GM20431 (cell line): Measurements from ENCODE around the gene GTPBP4.
"Not testable (repeated sequence)": the region's sequence is repeated elsewhere in the genome, so short reads cannot be mapped to it uniquely, and the experiment has no call there.

ENCODE experiments used
- in situ Hi-C: fragments of 300-500 bp; cut with MseI, MboI; formaldehyde crosslinking; loops from one replicate; pipeline ENCODE4 v1.15.0; 2020; ENCODE audit warnings: low sequenced_read_pairs; ENCODE audit not compliant: unreplicated experiment

The GTPBP4 gene

DNA sequence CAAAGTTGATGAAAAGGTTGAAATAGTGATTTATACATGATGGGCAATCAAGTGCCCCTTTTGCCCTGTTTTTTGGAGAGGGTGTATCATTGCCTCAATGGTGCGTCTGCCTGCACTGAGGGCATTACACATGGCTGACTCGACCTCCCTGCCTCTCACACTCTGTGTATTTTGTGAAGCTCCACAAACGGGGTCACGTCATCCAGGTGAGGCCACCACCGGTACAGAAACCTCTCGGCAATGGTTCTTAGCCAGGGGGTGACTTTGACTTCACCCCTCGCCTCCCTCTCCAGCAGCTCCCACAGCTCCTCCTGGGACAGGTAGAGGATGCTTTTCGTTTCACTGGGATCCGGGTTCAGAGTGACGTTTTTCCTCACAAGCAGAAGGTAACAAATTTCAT, 31.1 kb downstream of the GTPBP4 start:
- in situ Hi-C loops = no loop called here

GRCh38 chr10:1020460-1020859, 32.2 kb downstream of the GTPBP4 start:
- in situ Hi-C loops = no loop called here

GRCh38 chr10:1020958-1021357, 32.7 kb downstream of the GTPBP4 start:
- in situ Hi-C loops = no loop called here

DNA sequence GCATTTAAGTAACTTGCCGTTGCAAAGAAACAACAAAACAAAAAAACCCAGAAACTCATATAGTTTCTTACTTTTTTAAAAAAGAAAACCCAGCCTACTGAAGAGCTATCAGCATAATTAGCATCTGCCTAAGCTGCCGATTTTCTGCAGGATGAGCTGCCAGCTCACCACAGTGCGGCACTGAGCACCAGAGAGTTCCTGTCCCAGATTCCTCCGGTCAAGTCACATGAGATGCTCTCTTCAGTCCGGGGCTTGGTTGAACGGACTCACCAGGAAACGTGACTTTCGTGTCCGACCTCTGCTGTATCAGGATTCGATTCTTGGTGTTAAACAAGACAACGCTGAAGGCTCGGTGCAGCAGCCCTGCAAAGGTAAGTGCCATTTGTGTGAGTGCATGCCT, 34.2 kb downstream of the GTPBP4 start:
- in situ Hi-C loops = no loop called here

DNA sequence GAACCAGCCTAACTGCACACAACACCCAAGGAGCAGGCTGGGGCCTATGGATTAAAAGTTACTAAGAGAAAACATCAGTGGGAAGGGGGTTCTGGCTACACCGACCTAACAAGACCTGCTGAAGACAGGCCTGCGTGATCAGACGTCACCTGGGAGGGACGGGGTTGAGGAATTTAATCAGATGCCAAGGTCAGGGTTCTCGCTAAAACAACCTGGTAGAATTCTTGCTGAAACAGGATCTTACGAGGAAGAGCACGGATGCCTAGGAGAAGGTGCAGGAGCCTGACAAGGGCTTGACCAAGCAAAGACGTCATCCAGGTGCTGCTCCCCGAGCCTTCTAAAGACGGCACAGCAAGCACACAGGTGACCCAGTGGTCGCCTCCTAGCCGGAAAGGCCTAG, 35.9 kb downstream of the GTPBP4 start:
- in situ Hi-C loops = no loop called here

DNA sequence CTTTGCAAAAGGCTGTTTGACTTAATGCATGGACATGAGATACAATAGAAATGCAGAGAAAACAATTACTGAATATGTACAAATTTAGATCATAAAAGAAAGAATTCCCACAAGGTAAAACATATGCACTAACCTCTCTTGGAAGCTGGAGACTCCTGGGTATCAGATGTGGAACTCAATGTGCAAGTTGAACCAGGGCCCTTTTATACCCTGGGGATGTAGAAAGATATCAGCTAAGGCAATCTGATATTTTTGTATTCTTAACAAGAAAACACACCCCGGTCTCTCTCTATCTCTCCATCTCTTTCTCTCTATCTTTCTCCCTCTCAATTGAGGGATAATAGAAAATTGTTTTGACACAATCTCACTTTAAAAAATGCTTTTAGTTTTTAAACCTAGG, 37.4 kb downstream of the GTPBP4 start, which contains the start of gene IDI2:
TSS of gene IDI2 (minus strand) at position 177 of the 400 bp plus-strand sequence. CDS start 1,136 bp downstream, outside the sequence.
- in situ Hi-C loops = no loop called here

DNA sequence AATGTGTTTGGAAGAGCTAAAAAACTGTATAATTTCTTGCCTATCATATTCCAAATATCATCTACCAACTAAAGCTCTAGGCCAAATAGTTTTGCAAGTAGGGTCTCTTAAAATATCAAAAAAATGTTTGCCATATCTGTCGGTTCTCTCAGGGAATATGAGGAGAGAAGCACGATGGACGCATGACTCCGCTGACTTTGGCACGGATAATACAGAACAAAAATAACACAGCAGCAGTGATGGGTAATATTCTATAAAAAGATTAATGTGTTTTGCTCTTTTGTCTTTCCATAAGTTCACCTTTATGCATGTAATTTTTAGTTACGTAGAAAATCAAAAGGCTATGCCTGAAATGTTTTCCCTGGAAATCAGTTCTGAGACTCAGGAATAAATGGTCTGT, 38.3 kb downstream of the GTPBP4 start:
- in situ Hi-C loops = no loop called here

- in situ Hi-C loops = no loop called here
Observed at GRCh38 chr10:1029838-1030237, 41.6 kb downstream of the GTPBP4 start.

- in situ Hi-C loops = no loop called here
Observed at GRCh38 chr10:1033601-1034000, 45.4 kb downstream of the GTPBP4 start.

DNA sequence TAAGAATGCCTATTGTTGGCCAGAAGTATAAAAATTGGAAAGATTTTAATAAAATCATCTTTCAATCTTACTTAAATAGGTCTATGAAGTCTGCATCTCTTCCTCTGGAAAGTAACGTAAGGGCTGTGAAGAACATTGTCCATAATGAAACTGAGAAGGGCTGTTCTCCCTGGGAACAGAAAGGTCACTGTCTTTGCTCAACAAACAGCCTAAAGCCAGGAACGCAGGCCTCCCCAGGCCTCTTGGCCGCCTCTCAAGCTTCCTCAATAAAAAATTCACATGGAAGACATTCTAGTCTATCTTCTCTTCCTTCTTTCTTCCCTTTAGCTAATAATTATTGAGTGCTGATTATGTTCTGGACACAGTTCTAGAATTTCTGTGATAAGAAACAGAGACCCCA, 46.5 kb downstream of the GTPBP4 start:
- in situ Hi-C loops = no loop called here

DNA sequence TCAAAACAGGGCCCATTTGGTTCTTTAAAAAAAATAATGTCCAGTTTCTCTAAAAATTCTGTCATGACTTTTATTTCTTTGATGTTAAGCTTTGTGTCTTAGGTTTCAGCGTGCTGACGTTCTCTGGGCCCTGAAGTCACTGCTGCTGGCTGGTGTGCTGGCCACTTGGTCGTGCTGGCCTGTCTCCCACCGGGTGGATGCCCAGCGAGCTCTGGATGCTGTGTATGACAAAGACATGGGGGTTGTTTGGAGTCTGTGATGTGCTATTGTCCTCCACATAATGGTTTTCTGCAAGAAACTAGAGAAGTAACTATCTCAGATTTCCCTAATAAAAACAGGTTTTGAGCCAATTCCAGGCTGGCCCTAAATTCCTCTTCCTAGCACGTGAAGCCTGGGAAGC, 47.0 kb downstream of the GTPBP4 start:
- in situ Hi-C loops = no loop called here

DNA sequence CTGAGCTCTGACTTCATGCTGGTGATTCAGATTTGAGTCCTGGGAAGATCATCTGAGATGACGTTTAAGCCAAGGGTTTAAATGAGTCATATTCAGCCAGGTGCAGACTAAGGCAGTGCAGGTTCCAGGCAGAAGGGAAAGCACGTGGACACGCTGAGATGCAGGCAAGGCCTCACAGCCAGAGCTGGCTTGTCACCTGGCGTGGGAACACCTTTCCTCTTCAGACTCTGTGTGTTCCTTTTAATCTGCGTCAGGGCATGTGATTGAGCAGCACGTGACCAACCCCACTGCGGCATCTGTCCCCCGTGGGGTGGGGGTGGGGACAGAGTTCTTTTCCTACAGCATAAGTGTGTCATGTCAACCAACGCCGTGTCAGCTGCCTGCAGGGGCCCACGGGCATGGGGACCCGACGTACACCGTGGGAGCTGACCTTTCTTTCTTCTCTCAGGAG, 48.1 kb downstream of the GTPBP4 start:
- in situ Hi-C loops = no loop called here

DNA sequence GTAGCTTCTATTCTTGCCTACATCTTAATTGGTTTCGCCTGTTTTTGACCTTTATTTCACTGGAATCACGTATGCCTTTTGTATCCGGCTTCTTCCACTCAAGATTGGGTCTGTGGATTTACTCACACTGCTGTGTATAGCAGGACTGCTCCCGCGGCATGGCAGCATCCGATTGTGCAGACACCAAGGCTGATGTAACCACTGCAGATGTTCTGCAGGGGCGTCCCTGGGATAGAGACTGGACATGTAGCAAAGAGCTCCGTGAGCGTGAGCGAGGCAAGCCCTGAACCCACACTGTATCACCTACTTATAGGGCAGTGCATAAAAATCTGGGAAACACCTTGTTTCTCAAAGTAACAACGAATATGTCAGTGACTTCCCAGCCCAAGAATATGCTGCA, 48.9 kb downstream of the GTPBP4 start:
- in situ Hi-C loops = no loop called here

DNA sequence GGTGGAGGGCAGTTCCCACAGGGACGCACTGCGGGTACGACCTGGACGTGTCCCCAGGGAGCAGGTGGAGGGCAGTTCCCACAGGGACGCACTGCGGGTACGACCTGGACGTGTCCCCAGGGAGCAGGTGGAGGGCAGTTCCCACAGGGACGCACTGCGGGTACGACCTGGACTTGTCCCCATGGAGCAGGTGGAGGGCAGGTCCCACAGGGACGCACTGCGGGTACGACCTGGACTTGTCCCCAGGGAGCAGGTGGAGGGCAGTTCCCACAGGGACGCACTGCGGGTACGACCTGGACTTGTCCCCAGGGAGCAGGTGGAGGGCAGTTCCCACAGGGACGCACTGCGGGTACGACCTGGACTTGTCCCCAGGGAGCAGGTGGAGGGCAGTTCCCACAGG, 50.5 kb downstream of the GTPBP4 start:
- in situ Hi-C loops = not testable (repeated sequence)

- in situ Hi-C loops = no loop called here
Observed at GRCh38 chr10:1040133-1040532, 51.9 kb downstream of the GTPBP4 start.

DNA sequence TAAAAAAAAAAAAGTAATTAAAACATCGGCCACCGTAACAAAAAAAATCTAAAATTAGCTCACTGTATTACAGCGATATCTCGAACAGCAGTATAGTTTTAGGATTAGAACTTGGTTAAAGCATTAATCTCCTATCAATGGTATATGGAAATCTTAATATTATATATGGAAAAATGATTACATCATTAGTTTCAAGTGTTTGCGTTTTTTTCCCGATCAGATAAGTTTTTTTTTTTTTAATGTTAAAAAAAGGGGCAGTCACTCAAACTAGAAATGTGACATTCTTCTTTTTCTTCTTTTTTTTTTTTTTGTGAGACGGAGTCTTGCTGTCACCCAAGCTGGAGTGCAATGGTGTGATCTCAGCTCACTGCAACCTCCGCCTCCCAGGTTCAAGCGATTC, 53.3 kb downstream of the GTPBP4 start:
- in situ Hi-C loops = no loop called here

- in situ Hi-C loops = no loop called here
Observed at GRCh38 chr10:1043532-1043995, 55.3 kb downstream of the GTPBP4 start.

DNA sequence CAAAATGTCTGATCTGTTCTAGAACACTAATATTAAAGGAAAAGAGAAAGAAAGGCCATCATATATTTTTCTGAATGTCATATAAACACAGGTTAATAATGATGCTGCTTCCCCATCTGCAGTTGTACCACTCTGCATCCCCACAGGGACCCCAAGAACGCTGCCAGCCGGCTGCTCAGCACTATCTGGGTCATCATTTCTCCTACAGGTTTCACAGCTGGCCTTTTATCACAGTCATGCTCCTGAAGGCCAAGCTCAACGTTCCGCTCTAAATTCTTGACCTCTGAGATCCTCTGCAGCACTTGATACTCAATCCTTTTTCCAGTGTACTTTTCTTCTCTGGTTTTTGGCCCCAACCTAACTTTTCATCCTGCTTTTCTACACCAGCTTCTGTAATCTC, 55.9 kb downstream of the GTPBP4 start:
- in situ Hi-C loops = no loop called here

DNA sequence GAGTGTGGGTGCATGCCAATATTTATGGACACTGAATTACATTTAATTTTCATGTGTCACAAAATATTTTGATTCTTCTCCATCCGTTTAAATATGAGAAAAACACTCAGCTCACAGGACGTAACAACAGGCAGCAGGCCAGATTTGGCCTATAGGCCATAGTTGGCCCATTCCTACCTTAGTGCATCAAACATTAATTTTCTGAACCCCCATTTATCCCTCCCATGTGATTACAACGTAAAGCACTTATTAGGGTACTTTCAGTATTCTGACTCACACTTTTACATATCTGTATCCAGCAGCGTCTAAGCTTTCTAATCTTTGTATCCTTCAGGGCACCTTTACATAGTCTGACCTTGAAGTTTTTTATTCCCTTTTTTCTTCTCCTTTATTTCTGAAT, 56.7 kb downstream of the GTPBP4 start:
- in situ Hi-C loops = no loop called here

- in situ Hi-C loops = no loop called here
Observed at GRCh38 chr10:1045415-1045814, 57.2 kb downstream of the GTPBP4 start.

DNA sequence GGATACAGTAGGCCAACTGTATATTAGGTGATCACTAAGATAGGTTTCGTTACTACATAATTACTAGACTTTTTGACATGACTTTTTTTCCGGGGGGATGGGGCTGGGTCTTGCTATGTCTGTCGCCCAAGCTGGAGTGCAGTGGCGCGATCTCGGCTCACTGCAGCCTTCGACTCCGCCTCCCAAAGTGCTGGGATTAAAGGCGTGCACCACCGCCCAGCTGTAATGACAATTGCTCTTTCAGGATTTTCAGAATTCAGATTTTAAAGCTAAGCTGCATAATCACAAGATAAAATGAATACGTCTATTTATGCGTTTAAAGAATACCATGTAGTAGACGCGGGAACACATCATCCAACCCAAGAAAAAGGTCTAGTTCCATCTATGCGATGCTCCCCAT, 59.7 kb downstream of the GTPBP4 start:
- in situ Hi-C loops = no loop called here

GRCh38 chr10:1048349-1048731, 60.1 kb downstream of the GTPBP4 start:
- in situ Hi-C loops = no loop called here
